ENCODE results near the gene C11orf97.

- TF ChIP-seq POLR2A (IDR thresholded peaks at IDR 0.05), result no peak
- no peak for TF ChIP-seq CTCF (IDR thresholded peaks at IDR 0.05)
- no peak for TF ChIP-seq EP300 (IDR thresholded peaks at IDR 0.05)
- TF ChIP-seq POLR2AphosphoS5 (IDR thresholded peaks at IDR 0.05), result no peak
These were observed at the start of gene C11orf97 for GRCh38 chr11:94511932-94512781.

All from stomach (tissue), 4 donors.